Stomach (tissue), 9 donors: Measurements from ENCODE around the gene CELF2. TPM values are rescaled to one million over a fixed set of nuclear protein-coding genes. Genes with fewer than 3 reads are reported as not detected.

Experiments used
- DNase-seq, 2 donors: peaks; one replicate each; pipeline versions ENCODE4 v3.0.0 to v3.0.0-alpha.2; 2013 to 2019
- H3K27ac ChIP-seq, 5 donors: fragments of 200-600 bp in 4 of 5; sonication (generic) in 4 of 5; one replicate each; pipeline ENCODE4 v1.5.1; 2013 to 2019; ENCODE audit warnings: mild to moderate bottlenecking in 1 of 5, moderate library complexity in 1 of 5
- H3K27me3 ChIP-seq, 3 donors: fragments of 200-600 bp; sonication (generic); one replicate each; pipeline ENCODE4 v1.5.1; 2017 to 2019; ENCODE audit warnings: mixed run types in 1 of 3
- H3K36me3 ChIP-seq, 4 donors: fragments of 200-600 bp; sonication (generic); 1 replicate in 3 of 4; 2 replicates in 1 of 4; pipeline ENCODE4 v1.5.1; 2016 to 2019
- H3K4me1 ChIP-seq, 4 donors: fragments of 200-600 bp; sonication (generic); one replicate each; pipeline ENCODE4 v1.5.1; 2016 to 2019
- H3K4me3 ChIP-seq, 4 donors: fragments of 200-600 bp; sonication (generic) in 3 of 4; one replicate each; pipeline ENCODE4 v1.5.1; 2016 to 2019; ENCODE audit warnings: mild to moderate bottlenecking in 1 of 4
- H3K9me3 ChIP-seq, 4 donors: fragments of 200-600 bp; sonication (generic); one replicate each; pipeline ENCODE4 v1.5.1; 2016 to 2019
- EP300 ChIP-seq: sonication (generic); formaldehyde crosslinking; IDR thresholded peaks from one replicate; pipeline ENCODE4 v1.6.1; 2017; ENCODE audit warnings: antibody characterized with exemption
- POLR2A ChIP-seq, 4 donors: fragments of 450-650 bp; IDR thresholded peaks; one replicate each; pipeline ENCODE4 v1.6.1; 2016; ENCODE audit warnings: antibody characterized with exemption in 4 of 4, control low read depth in 2 of 4, mild to moderate bottlenecking in 1 of 4, moderate library complexity in 1 of 4
- POLR2AphosphoS5 ChIP-seq, 3 donors: sonication (generic); formaldehyde crosslinking; IDR thresholded peaks; one replicate each; pipeline ENCODE4 v1.6.1; 2016; ENCODE audit warnings: antibody characterized with exemption in 3 of 3
- WGBS, 5 donors: extraction: QIAGEN DNeasy Blood & Tissue Kit in 3 of 5; methylation state at CpG; one replicate each; pipeline versions ENCODE4 v1.1.5 to v1.1.7; 2013 to 2018; 5-methylcytosine and 5-hydroxymethylcytosine counted together
- intact Hi-C: fragments of 100-400 bp; cut with DNase I; formaldehyde crosslinking; loops from one replicate; pipeline ENCODE4 v1.15.1; 2023; ENCODE audit warnings: low total_unique reads
- polyA plus RNA-seq, 3 donors: library from polyadenylated mRNA; stranded (reverse); fragments of 200-250 nt; gene quantifications; one replicate each; pipeline ENCODE4 v1.2.3, GENCODE V29; 2013
- total RNA-seq, 5 donors: library from RNA; depleted of rRNA; stranded (reverse); fragments of >200 nt; gene quantifications; one replicate each; pipeline versions ENCODE4 v1.1.0 to v1.2.3, GENCODE V29; 2014 to 2016
- TF ChIP-seq, protein P1 (sequence below), 7 experiments: fragments of 450-650 bp in 4 of 7; fragments of 200-600 bp in 3 of 7; sonication (generic) in 3 of 7; IDR thresholded peaks; one replicate each; pipeline ENCODE4 v1.5.1; 2016 to 2019; ENCODE audit warnings: antibody characterized with exemption in 7 of 7, control low read depth in 2 of 7, mild to moderate bottlenecking in 1 of 7
- donor health status: healthy with polysubstance abuse.
- donor health status: Bipolar disorder and iron deficiency.
- donor health status: healthy.

Gene CELF2
- total and polyA plus RNA-seq, 8 donors = 3.9 to 65.3 (median 36.1) TPM

DNA sequence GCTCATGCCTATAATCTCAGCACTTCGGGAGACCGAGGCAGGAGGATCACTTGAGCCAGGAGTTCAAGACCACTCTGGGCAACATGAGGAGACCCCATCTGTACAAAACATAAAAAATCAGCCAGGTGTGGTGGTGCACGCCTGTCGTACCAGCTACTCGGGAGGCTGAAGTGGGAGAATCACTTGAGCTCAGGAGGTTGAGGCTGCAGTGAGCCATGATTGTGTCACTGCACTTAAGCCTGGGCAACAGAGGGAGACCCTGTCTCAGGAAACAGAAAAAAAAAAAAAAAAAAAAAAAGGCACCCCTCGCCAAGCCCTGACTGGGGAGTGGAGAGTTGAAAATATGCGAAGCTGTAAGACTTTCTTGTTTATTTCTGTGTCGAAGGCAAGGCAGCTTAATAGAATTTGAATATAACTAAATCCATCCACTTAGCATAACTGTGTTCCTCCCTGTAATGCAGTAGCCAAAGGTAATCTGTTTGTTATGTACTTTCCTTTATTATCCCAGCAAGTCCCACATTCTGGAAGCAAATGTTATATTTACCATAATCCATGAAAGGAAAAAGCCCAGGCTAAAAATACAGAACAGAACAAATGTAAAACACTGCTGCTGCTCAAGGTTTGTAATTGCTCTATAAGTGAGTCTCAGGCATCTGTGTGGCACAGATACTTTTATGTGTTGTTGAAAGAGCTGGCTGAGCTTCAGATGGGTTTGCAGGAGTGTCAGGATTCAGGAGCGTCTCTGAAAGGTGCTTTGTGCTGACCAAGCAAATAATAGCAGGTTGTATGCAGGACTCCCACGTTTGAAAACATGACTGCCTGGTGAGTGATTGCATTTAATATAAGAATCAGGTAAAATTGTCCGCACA lies 127.2 kb downstream of the CELF2 start:
- WGBS, 5 donors = 68 to 77% (median 71%) methylated on average over 11 of the region's 11 CpGs
- H3K36me3 ChIP-seq = no peaks in the 10 kb centered on the region
- no peak for TF ChIP-seq POLR2A (IDR thresholded peaks at IDR 0.05)
- TF ChIP-seq, protein P1, sequence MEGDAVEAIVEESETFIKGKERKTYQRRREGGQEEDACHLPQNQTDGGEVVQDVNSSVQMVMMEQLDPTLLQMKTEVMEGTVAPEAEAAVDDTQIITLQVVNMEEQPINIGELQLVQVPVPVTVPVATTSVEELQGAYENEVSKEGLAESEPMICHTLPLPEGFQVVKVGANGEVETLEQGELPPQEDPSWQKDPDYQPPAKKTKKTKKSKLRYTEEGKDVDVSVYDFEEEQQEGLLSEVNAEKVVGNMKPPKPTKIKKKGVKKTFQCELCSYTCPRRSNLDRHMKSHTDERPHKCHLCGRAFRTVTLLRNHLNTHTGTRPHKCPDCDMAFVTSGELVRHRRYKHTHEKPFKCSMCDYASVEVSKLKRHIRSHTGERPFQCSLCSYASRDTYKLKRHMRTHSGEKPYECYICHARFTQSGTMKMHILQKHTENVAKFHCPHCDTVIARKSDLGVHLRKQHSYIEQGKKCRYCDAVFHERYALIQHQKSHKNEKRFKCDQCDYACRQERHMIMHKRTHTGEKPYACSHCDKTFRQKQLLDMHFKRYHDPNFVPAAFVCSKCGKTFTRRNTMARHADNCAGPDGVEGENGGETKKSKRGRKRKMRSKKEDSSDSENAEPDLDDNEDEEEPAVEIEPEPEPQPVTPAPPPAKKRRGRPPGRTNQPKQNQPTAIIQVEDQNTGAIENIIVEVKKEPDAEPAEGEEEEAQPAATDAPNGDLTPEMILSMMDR (IDR thresholded peaks at IDR 0.05) = no peak
- TF ChIP-seq POLR2AphosphoS5 (IDR thresholded peaks at IDR 0.05) = no peak
- TF ChIP-seq EP300 = no peak
- H3K4me3 ChIP-seq = no peak overlapping the region
- H3K4me1 ChIP-seq = peaks cover 0 to 59% (median 32%) of the 10 kb centered on the region in 4 donors
- DNase-seq = no peak
- H3K9me3 ChIP-seq = no peaks in the 10 kb centered on the region
- H3K27me3 ChIP-seq = no peaks in the 10 kb centered on the region
- peak overlapping the region in 3 of 5 donors; percentile 4 to 47 (median 30) for H3K27ac ChIP-seq
- intact Hi-C loops = no loop called here

DNA sequence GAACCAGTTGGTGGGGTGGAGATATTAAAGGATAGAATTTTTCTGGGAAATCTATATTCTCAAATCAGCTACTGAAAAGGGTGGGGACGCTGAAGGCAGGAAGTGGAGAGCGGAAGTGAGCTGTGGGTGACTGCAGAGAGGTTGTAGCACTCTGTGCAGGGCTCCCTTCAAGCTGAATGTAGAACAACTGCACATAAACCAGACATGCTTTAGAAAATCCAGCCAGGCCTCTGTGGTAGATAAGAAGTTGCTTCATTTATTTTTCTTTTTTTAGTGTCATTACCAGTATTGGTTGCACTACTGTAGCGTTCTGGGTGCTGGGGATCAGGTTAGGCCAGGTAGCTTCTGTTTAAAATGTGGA lies 127.8 kb downstream of the CELF2 start:
- 44 to 57% (median 53%) methylated on average over 3 of the region's 3 CpGs for WGBS, 5 donors
- Histone ChIP-seq H3K9me3 (no peaks in the 10 kb centered on the region), H3K4me3 (no peak overlapping the region), H3K27me3 (no peaks in the 10 kb centered on the region), H3K27ac (peak overlapping the region in 4 of 5 donors; percentile 4 to 63 (median 38)), H3K36me3 (no peaks in the 10 kb centered on the region), H3K4me1 (peaks cover 0 to 66% (median 35%) of the 10 kb centered on the region in 4 donors)
- intact Hi-C loops = no loop called here
- DNase-seq = peak; percentile 39 to 72
- peak in 2 of 3 donors; percentile 15 to 32 for TF ChIP-seq POLR2AphosphoS5 (IDR thresholded peaks at IDR 0.05)
- TF ChIP-seq EP300 = no peak
- TF ChIP-seq, protein P1 (IDR thresholded peaks at IDR 0.05) = no peak
- TF ChIP-seq POLR2A (IDR thresholded peaks at IDR 0.05) = no peak

DNA sequence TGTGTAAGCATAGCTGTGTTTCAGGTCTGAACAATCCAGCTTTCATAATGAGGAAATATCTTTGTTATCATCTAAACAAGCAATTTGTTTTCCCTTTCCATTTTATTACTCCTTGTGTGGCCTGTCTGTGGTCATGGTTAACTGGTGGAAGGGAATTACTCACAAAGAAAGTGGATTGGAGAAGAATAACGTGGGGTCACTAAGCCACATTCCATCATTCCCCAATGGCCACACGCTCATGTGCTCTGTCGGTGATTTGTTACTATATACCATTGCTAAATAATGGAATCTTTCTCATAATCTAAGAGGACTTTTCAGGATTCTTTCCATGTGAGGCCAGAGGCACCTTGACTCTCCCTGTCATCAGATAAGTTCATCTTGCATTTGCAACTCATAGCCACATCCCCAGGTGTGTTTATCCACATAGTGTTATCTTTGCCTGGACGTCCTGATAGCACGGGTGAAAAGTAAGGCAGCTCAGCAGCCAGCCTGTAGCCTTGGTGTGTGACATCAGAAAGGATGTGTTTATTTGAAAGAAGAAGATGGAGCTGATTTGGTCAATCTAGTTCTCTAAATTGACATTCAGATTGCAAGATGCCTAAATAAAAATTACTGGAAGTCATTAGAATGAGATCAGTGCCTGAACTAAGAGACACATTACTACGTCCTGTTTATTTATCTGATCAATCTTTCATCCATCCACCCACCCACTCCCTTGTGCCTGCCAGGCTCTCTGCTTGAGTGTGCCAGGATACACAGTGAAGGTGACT lies 128.9 kb downstream of the CELF2 start:
- no peak for DNase-seq
- no peaks in the 10 kb centered on the region for H3K9me3 ChIP-seq
- peaks cover 0 to 73% (median 39%) of the 10 kb centered on the region in 4 donors for H3K4me1 ChIP-seq
- 40 to 58% (median 43%) methylated on average over 6 of the region's 6 CpGs for WGBS, 5 donors
- TF ChIP-seq POLR2A (IDR thresholded peaks at IDR 0.05) = no peak
- no peak for TF ChIP-seq POLR2AphosphoS5 (IDR thresholded peaks at IDR 0.05)
- no peak for TF ChIP-seq EP300
- intact Hi-C loops = no loop called here
- H3K27me3 ChIP-seq = no peaks in the 10 kb centered on the region
- H3K4me3 ChIP-seq = no peak overlapping the region
- H3K36me3 ChIP-seq = no peaks in the 10 kb centered on the region
- peak overlapping the region in 3 of 5 donors; percentile 30 to 63 (median 47) for H3K27ac ChIP-seq

DNA sequence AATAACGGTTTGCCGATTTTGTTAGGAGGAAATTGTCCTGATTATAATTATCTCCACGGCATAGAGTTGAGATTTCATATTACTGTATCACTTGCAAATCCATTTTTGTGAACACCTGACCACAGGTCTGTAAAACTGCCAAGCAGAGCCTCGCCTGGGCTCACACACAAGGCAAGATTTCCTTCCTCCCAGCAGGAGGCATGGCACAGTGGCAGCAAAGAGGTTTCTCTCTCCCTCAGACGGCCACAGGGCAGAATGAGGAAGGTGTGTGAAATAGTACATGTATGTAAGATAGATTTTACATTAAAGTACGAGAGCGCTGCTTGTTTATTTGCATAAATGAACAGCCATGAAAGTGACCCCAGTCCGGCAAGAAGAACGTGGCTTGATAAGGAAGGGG lies 130.1 kb downstream of the CELF2 start:
- H3K27ac ChIP-seq = peak overlapping the region in 3 of 5 donors; percentile 26 to 54 (median 30)
- intact Hi-C loops = no loop called here
- no peaks in the 10 kb centered on the region for H3K27me3 ChIP-seq
- DNase-seq = peak; percentile 35 to 36
- TF ChIP-seq POLR2A (IDR thresholded peaks at IDR 0.05) = no peak
- TF ChIP-seq, protein P1 (IDR thresholded peaks at IDR 0.05) = no peak
- TF ChIP-seq POLR2AphosphoS5 (IDR thresholded peaks at IDR 0.05) = no peak
- TF ChIP-seq EP300 = no peak
- no peaks in the 10 kb centered on the region for H3K36me3 ChIP-seq
- H3K4me1 ChIP-seq = peaks cover 0 to 73% (median 38%) of the 10 kb centered on the region in 4 donors
- H3K4me3 ChIP-seq = no peak overlapping the region
- WGBS, 5 donors = 33 to 48% (median 39%) methylated on average over 9 of the region's 9 CpGs
- H3K9me3 ChIP-seq = no peaks in the 10 kb centered on the region
